Measurements from ENCODE around the gene MACF1. TPM values are rescaled to one million over a fixed set of nuclear protein-coding genes. Genes with fewer than 3 reads are reported as not detected.

Gene MACF1
- total RNA-seq, 2 donors from 2014 or later = 434 to 605 TPM

GRCh38 chr1:39170731-39171667, 33.5 kb upstream of the MACF1 start:
- Mint-ChIP-seq H3K4me3 (no peak overlapping the region), H3K4me1 (no peaks in the 10 kb centered on the region), H3K36me3 (ENCODE audit: low read depth) (no peaks in the 10 kb centered on the region), H3K27me3 (no peaks in the 10 kb centered on the region), H3K27ac (no peak overlapping the region), H3K9me3 (no peaks in the 10 kb centered on the region)
- no peak for ATAC-seq (replicated peaks)

DNA sequence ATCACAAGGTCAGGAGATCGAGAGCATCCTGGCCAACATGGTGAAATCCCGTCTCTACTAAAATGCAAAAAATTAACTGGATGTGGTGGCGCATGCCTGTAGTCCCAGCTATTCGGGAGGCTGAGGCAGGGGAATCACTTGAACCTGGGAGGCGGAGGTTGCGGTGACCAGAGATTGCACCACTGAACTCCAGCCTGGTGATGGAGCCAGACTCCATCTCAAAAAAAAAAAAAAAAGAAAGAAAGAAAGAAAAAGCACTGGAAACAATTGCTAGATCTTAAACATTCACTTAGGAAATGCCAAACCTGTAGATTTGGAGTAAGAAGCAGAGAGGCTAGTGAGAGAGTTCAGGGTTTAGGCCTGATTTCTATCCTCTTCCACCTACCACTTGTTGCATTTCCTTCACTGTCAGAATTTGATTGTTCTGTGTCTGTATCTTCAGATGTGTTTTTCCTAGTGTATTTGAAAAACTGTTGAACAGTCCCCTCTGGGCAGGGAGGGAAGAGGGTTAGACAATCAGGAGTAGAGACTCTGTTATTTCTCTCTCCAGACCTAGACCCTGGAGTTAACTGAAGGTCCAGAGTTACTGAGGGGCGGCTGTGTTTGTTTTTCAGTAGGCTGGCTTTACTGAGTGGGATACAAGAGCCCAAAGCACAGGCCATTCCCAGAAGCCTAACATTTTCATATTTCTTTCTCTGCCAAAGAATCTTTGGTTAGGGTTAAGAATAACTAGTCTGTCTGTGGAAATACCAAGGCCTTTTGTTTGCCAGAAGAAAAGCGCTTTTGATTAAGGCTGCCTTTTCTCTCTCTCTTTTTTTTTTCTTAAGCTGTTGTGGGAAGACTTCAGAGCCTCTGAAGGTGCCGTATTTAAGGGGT, 31.1 kb upstream of the MACF1 start:
- Mint-ChIP-seq H3K36me3 (ENCODE audit: low read depth) (no peaks in the 10 kb centered on the region), H3K4me3 (no peak overlapping the region), H3K27ac (peak overlapping the region; percentile 34), H3K4me1 (no peaks in the 10 kb centered on the region), H3K27me3 (no peaks in the 10 kb centered on the region), H3K9me3 (no peaks in the 10 kb centered on the region)
- ATAC-seq (replicated peaks) = no peak

DNA sequence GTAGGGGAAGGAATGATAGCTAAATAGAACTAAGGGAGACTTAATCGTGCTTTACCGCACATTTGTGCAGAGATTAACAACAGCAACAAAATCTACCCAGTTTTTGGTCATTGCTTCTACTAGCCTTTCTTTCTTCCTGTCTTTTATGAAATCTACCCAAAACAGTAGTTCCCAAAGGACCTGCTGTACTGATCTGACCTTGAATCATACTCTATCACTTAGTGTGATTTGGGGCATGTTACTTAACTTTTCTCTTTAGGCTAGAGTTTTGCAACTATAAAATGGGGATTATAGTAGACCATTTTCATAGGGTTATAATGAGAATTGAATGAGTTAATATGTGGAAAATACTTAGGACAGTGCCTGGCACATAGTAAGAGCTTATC, 30.5 kb upstream of the MACF1 start:
- Mint-ChIP-seq H3K27ac (peak overlapping the region; percentile 34), H3K36me3 (ENCODE audit: low read depth) (no peaks in the 10 kb centered on the region), H3K27me3 (no peaks in the 10 kb centered on the region), H3K9me3 (no peaks in the 10 kb centered on the region), H3K4me1 (no peaks in the 10 kb centered on the region), H3K4me3 (no peak overlapping the region)
- ATAC-seq (replicated peaks) = no peak

DNA sequence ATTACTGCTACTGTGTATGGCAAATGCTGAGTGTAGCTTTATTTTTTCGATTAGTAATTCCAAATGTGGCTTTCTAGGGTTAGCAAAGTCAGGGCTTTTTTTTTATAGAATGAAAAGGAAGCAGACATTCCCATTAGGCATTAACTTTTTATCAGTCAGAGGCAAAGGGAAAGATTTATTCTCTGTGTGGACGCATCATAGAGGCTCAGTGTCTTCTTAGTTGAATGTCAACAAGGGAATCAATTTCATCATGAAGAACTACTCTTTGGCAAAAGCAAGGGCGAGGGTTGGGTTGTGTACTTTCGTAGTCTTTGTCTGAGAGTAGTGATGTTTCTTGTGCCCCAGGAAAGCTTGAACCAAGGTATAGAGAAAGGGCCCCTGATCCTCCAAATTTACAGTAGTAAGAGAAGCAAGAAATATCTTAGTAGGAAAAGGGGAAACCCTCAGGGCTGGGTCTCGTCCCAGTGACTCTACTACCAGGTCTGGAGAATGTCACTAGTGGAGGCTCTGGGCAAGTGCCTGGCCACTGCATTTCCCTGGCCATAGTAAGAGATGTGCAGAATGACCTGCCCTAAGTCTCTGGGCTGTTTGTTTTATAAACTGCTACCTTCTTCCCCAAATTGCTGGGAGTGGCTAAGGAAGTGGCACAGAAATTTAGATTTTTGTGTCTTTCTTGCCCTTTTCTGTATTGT, 30.0 kb upstream of the MACF1 start:
- no peaks in the 10 kb centered on the region for H3K9me3 Mint-ChIP-seq
- no peak overlapping the region for H3K4me3 Mint-ChIP-seq
- H3K27me3 Mint-ChIP-seq = no peaks in the 10 kb centered on the region
- no peak for ATAC-seq (replicated peaks)
- H3K27ac Mint-ChIP-seq = no peak overlapping the region
- no peaks in the 10 kb centered on the region for H3K36me3 Mint-ChIP-seq (ENCODE audit: low read depth)
- no peaks in the 10 kb centered on the region for H3K4me1 Mint-ChIP-seq

- no peaks in the 10 kb centered on the region for H3K4me1 Mint-ChIP-seq
- no peaks in the 10 kb centered on the region for H3K27me3 Mint-ChIP-seq
- H3K27ac Mint-ChIP-seq = no peak overlapping the region
- no peaks in the 10 kb centered on the region for H3K9me3 Mint-ChIP-seq
- no peaks in the 10 kb centered on the region for H3K36me3 Mint-ChIP-seq (ENCODE audit: low read depth)
- ATAC-seq (replicated peaks) = no peak
- no peak overlapping the region for H3K4me3 Mint-ChIP-seq
Observed at GRCh38 chr1:39177706-39178105, 26.8 kb upstream of the MACF1 start.

DNA sequence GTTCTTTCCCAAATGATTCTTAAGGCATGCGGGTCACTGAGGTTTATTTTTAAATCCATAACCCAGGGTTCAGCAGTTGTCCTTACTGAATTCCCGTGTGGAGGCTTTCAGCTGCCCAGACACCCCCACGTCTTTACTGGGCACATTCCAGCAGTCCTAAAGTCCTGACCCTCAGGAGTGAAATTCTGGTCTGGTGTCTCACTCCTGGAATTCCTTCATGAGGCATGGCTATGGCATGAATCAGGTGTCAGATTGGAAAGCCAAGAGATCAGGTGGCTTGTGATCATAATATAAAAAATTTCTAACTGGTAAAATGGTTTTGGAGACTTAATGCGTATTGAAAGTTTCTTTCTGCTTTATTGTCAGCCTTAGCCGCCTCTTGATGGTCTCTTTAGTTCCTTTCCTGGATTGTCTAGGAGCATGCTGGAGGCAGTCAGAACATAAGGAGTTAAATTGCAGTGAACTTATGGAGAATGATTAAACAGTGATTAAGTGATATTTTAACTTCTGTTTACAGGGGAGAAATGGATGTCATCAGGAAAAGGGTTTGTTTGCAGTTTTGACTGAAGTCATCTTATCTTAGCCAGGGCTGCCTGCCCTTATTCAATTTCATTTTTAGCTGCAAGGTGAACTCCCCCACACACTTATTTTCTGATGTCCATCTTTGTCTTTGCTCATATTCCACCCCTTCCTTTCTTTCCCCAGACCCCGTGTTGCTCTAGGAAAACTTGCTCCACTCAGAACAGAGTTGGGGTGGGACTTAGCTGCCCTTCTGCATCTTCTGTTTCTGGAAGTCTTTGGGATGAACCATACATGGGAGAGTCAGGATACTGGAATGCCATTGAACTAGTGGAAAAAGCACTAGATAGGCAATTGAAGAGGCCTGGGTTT, 25.7 kb upstream of the MACF1 start:
- Mint-ChIP-seq H3K27me3 (no peaks in the 10 kb centered on the region), H3K4me3 (no peak overlapping the region), H3K4me1 (peaks cover 11% of the 10 kb centered on the region), H3K36me3 (ENCODE audit: low read depth) (peaks cover 3% of the 10 kb centered on the region), H3K27ac (no peak overlapping the region), H3K9me3 (no peaks in the 10 kb centered on the region)
- ATAC-seq (replicated peaks) = no peak

- Mint-ChIP-seq H3K4me1 (peaks cover 30% of the 10 kb centered on the region), H3K4me3 (no peak overlapping the region), H3K36me3 (ENCODE audit: low read depth) (peaks cover 5% of the 10 kb centered on the region), H3K9me3 (no peaks in the 10 kb centered on the region), H3K27ac (peak overlapping the region; percentile 2), H3K27me3 (no peaks in the 10 kb centered on the region)
- ATAC-seq (replicated peaks) = no peak
Observed at GRCh38 chr1:39181311-39181710, 23.2 kb upstream of the MACF1 start.

GRCh38 chr1:39182804-39183203, 21.7 kb upstream of the MACF1 start:
- Mint-ChIP-seq H3K36me3 (ENCODE audit: low read depth) (peaks cover 5% of the 10 kb centered on the region), H3K4me3 (no peak overlapping the region), H3K4me1 (peaks cover 41% of the 10 kb centered on the region), H3K27ac (peak overlapping the region; percentile 94), H3K9me3 (no peaks in the 10 kb centered on the region), H3K27me3 (no peaks in the 10 kb centered on the region)
- ATAC-seq (replicated peaks) = no peak

GRCh38 chr1:39183503-39184353, 20.8 kb upstream of the MACF1 start:
- peaks cover 44% of the 10 kb centered on the region for H3K4me1 Mint-ChIP-seq
- H3K9me3 Mint-ChIP-seq = no peaks in the 10 kb centered on the region
- no peaks in the 10 kb centered on the region for H3K27me3 Mint-ChIP-seq
- H3K4me3 Mint-ChIP-seq = peak overlapping the region; percentile 77
- ATAC-seq (replicated peaks) = peak; percentile 80
- peaks cover 5% of the 10 kb centered on the region for H3K36me3 Mint-ChIP-seq (ENCODE audit: low read depth)
- peak overlapping the region; percentile 94 for H3K27ac Mint-ChIP-seq

- no peak for ATAC-seq (replicated peaks)
- Mint-ChIP-seq H3K27me3 (no peaks in the 10 kb centered on the region), H3K9me3 (no peaks in the 10 kb centered on the region), H3K4me3 (peak overlapping the region; percentile 77), H3K4me1 (peaks cover 48% of the 10 kb centered on the region), H3K27ac (peak overlapping the region; percentile 94), H3K36me3 (ENCODE audit: low read depth) (peaks cover 5% of the 10 kb centered on the region)
Observed at GRCh38 chr1:39184354-39184818, 20.1 kb upstream of the MACF1 start.

DNA sequence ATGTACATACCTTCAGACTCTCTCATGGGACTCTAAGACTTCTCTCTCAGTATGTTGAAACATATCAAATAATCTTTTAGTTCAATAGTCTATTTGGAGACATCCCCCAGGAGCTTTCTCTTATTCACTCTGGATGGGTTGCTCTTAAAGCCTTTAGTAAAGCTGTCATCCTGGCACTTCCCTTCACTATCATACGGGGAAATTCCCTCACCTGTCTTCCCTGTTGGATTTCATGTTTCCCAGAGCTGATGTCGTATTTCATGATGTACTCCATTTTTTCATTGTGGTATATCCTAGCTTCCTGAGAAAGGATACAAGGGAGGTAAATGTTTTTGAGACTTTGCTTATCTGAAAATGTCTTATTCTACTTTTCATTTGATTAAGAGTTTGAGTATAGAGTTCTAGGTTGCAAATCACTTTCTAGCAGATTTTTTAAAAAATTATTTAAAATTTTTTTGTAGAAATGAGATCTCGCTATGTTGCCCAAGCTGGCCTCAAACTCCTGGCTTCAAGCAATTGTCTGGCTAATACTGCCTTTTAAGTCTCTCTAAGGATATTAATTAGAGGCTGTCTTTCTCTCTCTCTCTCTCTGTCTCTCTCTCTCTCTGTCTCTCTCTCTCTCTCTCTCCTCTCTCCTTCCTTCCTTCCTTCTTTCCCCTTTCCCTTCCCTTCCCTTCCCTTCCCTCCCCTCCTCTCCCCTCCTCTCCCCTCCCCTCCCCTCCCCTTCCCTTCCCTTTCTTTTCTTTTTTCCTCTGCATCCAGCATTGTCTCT, 17.0 kb upstream of the MACF1 start:
- Mint-ChIP-seq H3K4me3 (peak overlapping the region; percentile 77), H3K4me1 (peaks cover 65% of the 10 kb centered on the region), H3K9me3 (no peaks in the 10 kb centered on the region), H3K27ac (peak overlapping the region; percentile 94), H3K36me3 (ENCODE audit: low read depth) (peaks cover 11% of the 10 kb centered on the region), H3K27me3 (no peaks in the 10 kb centered on the region)
- ATAC-seq (replicated peaks) = no peak

DNA sequence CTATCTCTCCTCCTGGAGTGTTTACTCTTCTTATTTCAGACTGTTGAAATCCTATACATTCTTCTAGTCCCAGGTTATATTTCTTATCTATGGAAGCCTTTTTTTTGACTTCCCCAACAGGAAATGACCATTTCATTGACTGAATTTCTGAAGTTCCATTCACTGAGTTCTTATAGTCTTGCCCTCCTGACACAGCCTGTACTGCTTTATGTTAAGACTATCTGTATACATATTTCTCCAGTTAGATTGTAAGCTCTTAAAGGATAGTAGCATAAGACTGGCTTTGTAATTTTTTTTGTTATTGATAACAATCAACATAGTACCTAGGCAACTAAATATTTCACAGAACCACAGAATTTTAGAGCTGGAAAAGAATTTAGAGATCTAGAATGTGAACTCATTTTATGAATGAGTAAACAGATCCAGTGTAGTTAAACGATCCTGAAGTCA, 14.9 kb upstream of the MACF1 start:
- H3K36me3 Mint-ChIP-seq (ENCODE audit: low read depth) = peaks cover 6% of the 10 kb centered on the region
- no peak for ATAC-seq (replicated peaks)
- H3K27ac Mint-ChIP-seq = peak overlapping the region; percentile 81
- no peaks in the 10 kb centered on the region for H3K27me3 Mint-ChIP-seq
- H3K4me1 Mint-ChIP-seq = peaks cover 57% of the 10 kb centered on the region
- no peaks in the 10 kb centered on the region for H3K9me3 Mint-ChIP-seq
- H3K4me3 Mint-ChIP-seq = peak overlapping the region; percentile 89

All from activated T-helper 17 cell treated with anti-CD3 and anti-CD28 coated beads, Interleukin-2, amount 50 U/mL, for 72 hours (primary cell).